ENCODE data around the gene ARHGAP19. TPM values are rescaled to one million over a fixed set of nuclear protein-coding genes. Genes with fewer than 3 reads are reported as not detected.

ARHGAP19 gene, protein sequence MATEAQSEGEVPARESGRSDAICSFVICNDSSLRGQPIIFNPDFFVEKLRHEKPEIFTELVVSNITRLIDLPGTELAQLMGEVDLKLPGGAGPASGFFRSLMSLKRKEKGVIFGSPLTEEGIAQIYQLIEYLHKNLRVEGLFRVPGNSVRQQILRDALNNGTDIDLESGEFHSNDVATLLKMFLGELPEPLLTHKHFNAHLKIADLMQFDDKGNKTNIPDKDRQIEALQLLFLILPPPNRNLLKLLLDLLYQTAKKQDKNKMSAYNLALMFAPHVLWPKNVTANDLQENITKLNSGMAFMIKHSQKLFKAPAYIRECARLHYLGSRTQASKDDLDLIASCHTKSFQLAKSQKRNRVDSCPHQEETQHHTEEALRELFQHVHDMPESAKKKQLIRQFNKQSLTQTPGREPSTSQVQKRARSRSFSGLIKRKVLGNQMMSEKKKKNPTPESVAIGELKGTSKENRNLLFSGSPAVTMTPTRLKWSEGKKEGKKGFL
- total RNA-seq (2021) (59.0 and 66.2 TPM in 2 replicates), Bru-seq, nascent RNA (percentile 93 among the genes with signal in this experiment), BruChase-seq, experiment 1, labeled RNA remaining after a 2-hour chase (percentile 100 among the genes with signal in this experiment), BruChase-seq, experiment 2, labeled RNA remaining after a 6-hour chase (percentile 100 among the genes with signal in this experiment)
- long read RNA-seq, full-length matches to known transcripts = 138 of 202 reads
- long read RNA-seq, partial matches to known transcripts = 7 of 202 reads
- long read RNA-seq, other reads (novel, unspliced or antisense) = 57 of 202 reads

DNA sequence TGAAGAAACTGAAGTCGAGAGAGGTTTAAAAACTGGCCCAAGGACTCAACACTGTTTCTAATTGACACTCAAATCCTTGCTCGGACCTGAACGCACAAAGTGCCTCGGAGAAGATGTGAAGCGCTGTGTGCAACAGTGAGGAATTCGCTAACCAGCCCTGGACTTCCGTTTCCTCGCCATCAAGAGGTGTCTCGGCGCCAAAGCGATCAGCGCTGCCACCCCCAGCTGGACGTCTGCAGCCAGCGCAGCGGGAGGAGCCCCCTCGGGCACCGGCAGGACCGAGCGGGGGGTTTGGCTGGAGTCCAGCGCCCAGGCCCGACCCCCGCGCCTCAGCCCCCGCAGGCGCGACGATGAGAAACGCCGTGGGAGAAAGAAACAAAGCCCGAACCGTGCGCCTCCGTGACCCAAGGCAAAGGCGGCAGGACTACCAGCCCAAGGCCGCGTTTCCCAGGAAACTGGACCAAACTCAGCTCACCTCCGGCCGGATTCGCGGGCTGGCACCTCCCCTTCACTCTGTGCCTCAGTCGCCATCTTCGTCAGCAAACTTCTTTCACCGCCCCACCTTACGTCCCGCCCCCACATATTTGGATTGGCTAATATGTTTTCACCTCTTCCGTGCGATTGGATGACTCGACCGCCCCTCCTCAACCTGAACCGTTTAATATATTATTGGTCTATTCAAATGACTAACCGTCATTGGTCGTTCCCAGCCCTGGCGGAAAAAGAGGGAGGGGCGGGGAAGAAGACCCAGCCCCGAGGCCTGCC, at the start of gene ARHGAP19:
Gene ARHGAP19, minus strand, starts transcription at position 541 of the 765 bp plus-strand sequence. Its CDS starts 10 bp downstream, at position 531.
- peak; percentile 99 for DNase-seq (ENCODE audit: low spot score)
- ChIA-PET CTCF (no interaction called here), POLR2A (ENCODE audit: low non-redundant PET) (no interaction called here)
- TF ChIP-seq, protein P1, sequence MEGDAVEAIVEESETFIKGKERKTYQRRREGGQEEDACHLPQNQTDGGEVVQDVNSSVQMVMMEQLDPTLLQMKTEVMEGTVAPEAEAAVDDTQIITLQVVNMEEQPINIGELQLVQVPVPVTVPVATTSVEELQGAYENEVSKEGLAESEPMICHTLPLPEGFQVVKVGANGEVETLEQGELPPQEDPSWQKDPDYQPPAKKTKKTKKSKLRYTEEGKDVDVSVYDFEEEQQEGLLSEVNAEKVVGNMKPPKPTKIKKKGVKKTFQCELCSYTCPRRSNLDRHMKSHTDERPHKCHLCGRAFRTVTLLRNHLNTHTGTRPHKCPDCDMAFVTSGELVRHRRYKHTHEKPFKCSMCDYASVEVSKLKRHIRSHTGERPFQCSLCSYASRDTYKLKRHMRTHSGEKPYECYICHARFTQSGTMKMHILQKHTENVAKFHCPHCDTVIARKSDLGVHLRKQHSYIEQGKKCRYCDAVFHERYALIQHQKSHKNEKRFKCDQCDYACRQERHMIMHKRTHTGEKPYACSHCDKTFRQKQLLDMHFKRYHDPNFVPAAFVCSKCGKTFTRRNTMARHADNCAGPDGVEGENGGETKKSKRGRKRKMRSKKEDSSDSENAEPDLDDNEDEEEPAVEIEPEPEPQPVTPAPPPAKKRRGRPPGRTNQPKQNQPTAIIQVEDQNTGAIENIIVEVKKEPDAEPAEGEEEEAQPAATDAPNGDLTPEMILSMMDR (conservative IDR thresholded peaks at IDR 0.05; ENCODE audit: low read depth, low read length) = no peak
- no peak for TF ChIP-seq EZH2 (IDR thresholded peaks at IDR 0.05; ENCODE audit: borderline replicate concordance, low read depth, low read length, poor library complexity, severe bottlenecking)
- H3K9me3 ChIP-seq (ENCODE audit: low read depth, low read length, poor library complexity, severe bottlenecking) = no peaks in the 10 kb centered on the region
- peak within 1 kb of the TSS; percentile 95 for H3K27ac ChIP-seq (ENCODE audit: low read depth, low read length, poor library complexity, severe bottlenecking)
- peak within 1 kb of the TSS; percentile 79 for H3K4me3 ChIP-seq (ENCODE audit: low read depth, low read length, poor library complexity, severe bottlenecking)
- TSS peak; percentile 76 for BruUV-seq (replicated peaks)
- H3K27me3 ChIP-seq (replicated peaks; ENCODE audit: insufficient read depth, low read depth, low read length, poor library complexity) = no peaks in the 10 kb centered on the region
- H3K4me1 ChIP-seq (ENCODE audit: insufficient read depth, low read length, poor library complexity, severe bottlenecking) = no peaks in the 10 kb centered on the region
- H3K36me3 ChIP-seq (ENCODE audit: insufficient read depth, low read length, poor library complexity, severe bottlenecking) = peaks cover 5% of the 10 kb centered on the region
- intact Hi-C loops (cut with micrococcal nuclease; ENCODE audit: unreplicated experiment) = loop anchor here (2.0 kb wide), 1 partner anchor 43 kb away; the partner anchor contains the start of gene FRAT2

DNA sequence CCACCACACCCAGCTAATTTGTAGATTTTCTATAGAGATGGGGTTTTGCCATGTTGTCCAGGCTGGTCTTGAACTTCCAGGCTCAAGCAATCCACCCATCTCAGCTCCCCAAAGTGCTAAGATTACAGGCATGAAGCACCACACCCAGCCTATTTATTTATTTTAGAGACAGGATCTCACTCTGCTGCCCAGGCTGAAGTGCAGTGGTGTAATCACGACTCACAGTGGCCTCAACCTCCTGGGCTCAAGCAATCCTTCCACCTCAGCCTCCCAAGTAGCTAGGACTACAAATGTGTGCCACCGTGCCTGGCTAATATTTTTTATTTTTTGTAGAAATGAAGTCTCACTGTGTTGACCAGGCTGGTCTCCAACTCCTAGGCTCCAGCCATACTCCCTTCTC, 49.0 kb upstream of the ARHGAP19 start:
- H3K36me3 ChIP-seq (ENCODE audit: insufficient read depth, low read length, poor library complexity, severe bottlenecking) = no peaks in the 10 kb centered on the region
- H3K4me1 ChIP-seq (ENCODE audit: insufficient read depth, low read length, poor library complexity, severe bottlenecking) = peaks cover 14% of the 10 kb centered on the region
- H3K27me3 ChIP-seq (replicated peaks; ENCODE audit: insufficient read depth, low read depth, low read length, poor library complexity) = no peaks in the 10 kb centered on the region
- POLR2A ChIA-PET (ENCODE audit: low non-redundant PET) = interaction anchor here (0.5 kb wide), 1 partner anchor 9 kb away, joined by 3 read pairs; no protein-coding TSS in a partner anchor
- no peak for DNase-seq (ENCODE audit: low spot score)
- no TSS peak for BruUV-seq (replicated peaks)
- no peak overlapping the region for H3K27ac ChIP-seq (ENCODE audit: low read depth, low read length, poor library complexity, severe bottlenecking)
- H3K9me3 ChIP-seq (ENCODE audit: low read depth, low read length, poor library complexity, severe bottlenecking) = no peaks in the 10 kb centered on the region
- no peak overlapping the region for H3K4me3 ChIP-seq (ENCODE audit: low read depth, low read length, poor library complexity, severe bottlenecking)
- TF ChIP-seq, protein P1 (conservative IDR thresholded peaks at IDR 0.05; ENCODE audit: low read depth, low read length) = no peak
- TF ChIP-seq EZH2 (IDR thresholded peaks at IDR 0.05; ENCODE audit: borderline replicate concordance, low read depth, low read length, poor library complexity, severe bottlenecking) = no peak
- intact Hi-C loops (cut with micrococcal nuclease; ENCODE audit: unreplicated experiment) = no loop called here
- CTCF ChIA-PET = no interaction called here

DNA sequence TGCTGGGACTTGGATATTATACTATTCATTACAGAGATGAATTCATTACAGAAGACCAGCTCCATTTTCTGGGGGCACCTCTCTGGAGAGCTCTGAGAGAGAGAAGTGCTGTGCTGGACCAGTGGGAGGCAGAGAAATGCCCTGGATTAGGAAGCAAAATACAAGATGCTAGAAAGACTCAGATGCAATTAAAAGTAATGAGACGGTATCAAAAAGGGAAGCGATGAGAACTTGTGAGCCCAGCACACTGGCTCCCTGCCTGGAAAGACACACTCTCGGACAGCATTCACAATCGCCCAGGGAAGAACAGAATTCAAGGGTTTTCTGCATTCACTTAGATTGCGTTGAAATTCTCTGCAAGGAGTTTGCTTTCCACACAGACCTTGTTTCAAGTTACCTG, 45.6 kb upstream of the ARHGAP19 start:
- CTCF ChIA-PET = no interaction called here
- no TSS peak for BruUV-seq (replicated peaks)

More for the DNA sequence above, 45.6 kb upstream of the ARHGAP19 start:
- TF ChIP-seq, protein P1 (conservative IDR thresholded peaks at IDR 0.05; ENCODE audit: low read depth, low read length) = no peak
- H3K36me3 ChIP-seq (ENCODE audit: insufficient read depth, low read length, poor library complexity, severe bottlenecking) = no peaks in the 10 kb centered on the region
- POLR2A ChIA-PET (ENCODE audit: low non-redundant PET) = interaction anchor here (0.7 kb wide), 1 partner anchor 766 kb away, joined by 3 read pairs; no protein-coding TSS in a partner anchor
- H3K9me3 ChIP-seq (ENCODE audit: low read depth, low read length, poor library complexity, severe bottlenecking) = no peaks in the 10 kb centered on the region
- H3K27me3 ChIP-seq (replicated peaks; ENCODE audit: insufficient read depth, low read depth, low read length, poor library complexity) = no peaks in the 10 kb centered on the region
- no peak for DNase-seq (ENCODE audit: low spot score)
- H3K27ac ChIP-seq (ENCODE audit: low read depth, low read length, poor library complexity, severe bottlenecking) = no peak overlapping the region
- peaks cover 18% of the 10 kb centered on the region for H3K4me1 ChIP-seq (ENCODE audit: insufficient read depth, low read length, poor library complexity, severe bottlenecking)
- intact Hi-C loops (cut with micrococcal nuclease; ENCODE audit: unreplicated experiment) = no loop called here
- no peak overlapping the region for H3K4me3 ChIP-seq (ENCODE audit: low read depth, low read length, poor library complexity, severe bottlenecking)

All from A673 (cell line).